DND-41 (cell line): ENCODE data around the gene SLC27A4.

ENCODE experiments used
- ATAC-seq: fragments of 200-7000 bp; cut with Tn5 transposase; 3 replicates; pipeline ENCODE4 v1.9.1; 2021; ENCODE audit warnings: low read depth; ENCODE audit not compliant: insufficient read depth
- DNase-seq: peaks from one replicate; pipeline ENCODE4 v3.0.0-alpha.2; 2020
- H2AFZ ChIP-seq: 2 replicates; pipeline ENCODE4 v1.6.0; 2012; ENCODE audit warnings: low read depth, low read length
- H3K27ac ChIP-seq: 2 replicates; pipeline ENCODE4 v1.5.1; 2012; ENCODE audit warnings: low read length, inconsistent platforms
- H3K27me3 ChIP-seq: fragments of 200-600 bp; sonication (generic); 2 replicates; pipeline ENCODE4 v1.6.0; 2012; ENCODE audit warnings: low read length, mild to moderate bottlenecking, inconsistent platforms; ENCODE audit not compliant: insufficient read depth, poor library complexity
- H3K36me3 ChIP-seq: 2 replicates; pipeline ENCODE4 v1.5.1; 2012; ENCODE audit warnings: low read length, inconsistent platforms; ENCODE audit not compliant: insufficient read depth
- H3K4me1 ChIP-seq: 2 replicates; pipeline ENCODE4 v1.5.1; 2012; ENCODE audit warnings: mild to moderate bottlenecking, low read length; ENCODE audit not compliant: insufficient read depth
- H3K4me2 ChIP-seq: 2 replicates; pipeline ENCODE4 v1.6.0; 2012; ENCODE audit warnings: mild to moderate bottlenecking, moderate library complexity, low read length, inconsistent platforms; ENCODE audit not compliant: insufficient read depth
- H3K4me3 ChIP-seq, 2 experiments: fragments of 200-600 bp in 1 of 2; shearing (Covaris generic) in 1 of 2; 2 replicates each; pipeline ENCODE4 v1.5.1; 2012 to 2016; ENCODE audit warnings: inconsistent platforms in 2 of 2, low read length in 2 of 2, mild to moderate bottlenecking in 2 of 2, low read depth in 1 of 2, moderate library complexity in 1 of 2
- H3K79me2 ChIP-seq: 2 replicates; pipeline ENCODE4 v1.6.0; 2012; ENCODE audit warnings: low read length, inconsistent platforms; ENCODE audit not compliant: insufficient read depth
- H3K9ac ChIP-seq: 2 replicates; pipeline ENCODE4 v1.6.0; 2012; ENCODE audit warnings: low read depth, mild to moderate bottlenecking, inconsistent platforms, low read length, moderate library complexity
- H3K9me3 ChIP-seq: 2 replicates; pipeline ENCODE4 v1.5.1; 2012; ENCODE audit warnings: low read length, moderate library complexity, mild to moderate bottlenecking, inconsistent platforms; ENCODE audit not compliant: insufficient read depth, severe bottlenecking
- H4K20me1 ChIP-seq: 2 replicates; pipeline ENCODE4 v1.6.0; 2012; ENCODE audit warnings: low read length; ENCODE audit not compliant: insufficient read depth
- CTCF ChIP-seq: IDR thresholded peaks from 2 replicates; pipeline ENCODE4 v1.5.1; 2012; ENCODE audit warnings: borderline replicate concordance, low read length, moderate library complexity, mild to moderate bottlenecking; ENCODE audit not compliant: poor library complexity, severe bottlenecking; ENCODE audit errors: extremely low read depth
- EZH2 ChIP-seq: IDR thresholded peaks from 3 replicates; pipeline ENCODE4 v1.6.1; 2012; ENCODE audit warnings: borderline replicate concordance, low read depth, mild to moderate bottlenecking, moderate library complexity, low read length, inconsistent platforms; ENCODE audit not compliant: severe bottlenecking

The SLC27A4 gene

GRCh38 chr9:128349772-128350171, 9.4 kb downstream of the SLC27A4 start:
- H3K4me3 ChIP-seq = no peak overlapping the region
- no peaks in the 10 kb centered on the region for H4K20me1 ChIP-seq
- no peak overlapping the region for H3K4me2 ChIP-seq
- no peaks in the 10 kb centered on the region for H3K79me2 ChIP-seq
- no peaks in the 10 kb centered on the region for H3K4me1 ChIP-seq
- no peak overlapping the region for H2AFZ ChIP-seq
- H3K27ac ChIP-seq = no peak overlapping the region
- no peaks in the 10 kb centered on the region for H3K27me3 ChIP-seq
- H3K9ac ChIP-seq = no peak overlapping the region
- DNase-seq = no peak
- no peak for TF ChIP-seq EZH2
- no peak for TF ChIP-seq CTCF
- ATAC-seq = no peak
- H3K36me3 ChIP-seq = peaks cover 58% of the 10 kb centered on the region
- H3K9me3 ChIP-seq = no peaks in the 10 kb centered on the region

- Histone ChIP-seq H3K4me2 (no peak overlapping the region), H4K20me1 (no peaks in the 10 kb centered on the region), H3K4me3 (no peak overlapping the region), H3K4me1 (no peaks in the 10 kb centered on the region), H3K27me3 (no peaks in the 10 kb centered on the region), H2AFZ (no peak overlapping the region), H3K9ac (no peak overlapping the region), H3K9me3 (no peaks in the 10 kb centered on the region), H3K79me2 (no peaks in the 10 kb centered on the region), H3K27ac (no peak overlapping the region), H3K36me3 (peaks cover 44% of the 10 kb centered on the region)
- no peak for TF ChIP-seq EZH2
- no peak for TF ChIP-seq CTCF
- no peak for DNase-seq
- ATAC-seq = no peak
Observed at GRCh38 chr9:128355451-128355850, 15.1 kb downstream of the SLC27A4 start.

- Histone ChIP-seq H3K9ac (no peak overlapping the region), H3K27me3 (no peaks in the 10 kb centered on the region), H2AFZ (no peak overlapping the region), H3K9me3 (no peaks in the 10 kb centered on the region), H3K79me2 (no peaks in the 10 kb centered on the region), H3K4me3 (no peak overlapping the region), H3K4me2 (no peak overlapping the region), H3K4me1 (no peaks in the 10 kb centered on the region), H4K20me1 (no peaks in the 10 kb centered on the region), H3K36me3 (peaks cover 38% of the 10 kb centered on the region), H3K27ac (no peak overlapping the region)
- no peak for DNase-seq
- ATAC-seq = no peak
- TF ChIP-seq EZH2 (no peak), CTCF (no peak)
Observed at GRCh38 chr9:128358090-128358489, 17.8 kb downstream of the SLC27A4 start.

- Histone ChIP-seq H3K27me3 (no peaks in the 10 kb centered on the region), H3K27ac (no peak overlapping the region), H3K9me3 (no peaks in the 10 kb centered on the region), H3K36me3 (peaks cover 34% of the 10 kb centered on the region), H3K4me1 (no peaks in the 10 kb centered on the region), H3K9ac (no peak overlapping the region), H3K4me2 (no peak overlapping the region), H3K4me3 (no peak overlapping the region), H4K20me1 (no peaks in the 10 kb centered on the region), H2AFZ (no peak overlapping the region), H3K79me2 (no peaks in the 10 kb centered on the region)
- DNase-seq (no peak), ATAC-seq (no peak)
- TF ChIP-seq CTCF (no peak), EZH2 (no peak)
Observed at GRCh38 chr9:128358861-128359260, 18.5 kb downstream of the SLC27A4 start.
